HTERT RPE-1 (cell line): Measurements from ENCODE around the gene MZB1.
"Not testable (repeated sequence)": the region's sequence is repeated elsewhere in the genome, so short reads cannot be mapped to it uniquely, and the experiment has no call there.

Experiments
- in situ Hi-C: fragments of 300-500 bp; cut with MboI; formaldehyde crosslinking; loops from 4 replicates; pipeline ENCODE4 v1.14.3; 2020; ENCODE audit warnings: low sequenced_read_pairs

MZB1 gene

GRCh38 chr5:139378101-139378825 lies 11.4 kb downstream of the MZB1 start:
- in situ Hi-C loops: no loop called here

DNA sequence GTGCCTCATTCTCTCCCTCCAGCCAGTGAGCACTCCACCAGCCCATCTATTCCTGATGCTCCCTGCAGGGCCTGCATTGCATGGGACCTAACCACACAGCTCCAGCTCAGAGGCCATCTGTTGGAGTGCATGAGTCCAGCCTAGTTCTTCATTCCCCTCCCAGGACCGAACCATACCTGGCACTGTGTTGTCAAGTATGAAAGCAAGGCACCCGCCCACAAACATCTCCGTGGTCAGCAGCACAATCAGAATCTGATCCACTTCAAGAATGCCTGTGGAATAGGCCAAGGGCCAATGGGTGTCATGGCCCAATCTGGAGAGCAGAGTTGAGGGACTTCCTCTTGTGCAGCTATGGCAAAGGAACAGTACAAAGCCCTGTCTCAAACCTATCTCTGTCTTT lies 12.5 kb downstream of the MZB1 start:
- in situ Hi-C loops: no loop called here

DNA sequence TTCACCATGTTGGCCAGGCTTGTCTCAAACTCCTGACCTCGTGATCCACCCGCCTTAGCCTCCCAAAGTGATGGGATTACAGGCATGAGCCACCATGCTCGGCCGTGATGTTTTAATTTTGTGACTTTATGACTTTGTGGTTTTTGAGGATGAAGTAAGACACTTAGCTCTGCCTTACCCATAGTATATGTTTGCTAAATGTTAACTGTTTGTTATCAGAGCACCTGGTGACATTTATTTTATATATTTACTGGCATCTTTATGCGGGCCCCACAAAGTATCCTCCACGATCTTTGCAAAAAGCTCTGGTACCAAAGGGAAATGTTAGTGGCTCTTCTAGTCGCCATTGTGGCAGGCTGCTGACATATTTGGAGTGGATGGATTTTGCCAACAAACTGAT lies 13.3 kb downstream of the MZB1 start:
- in situ Hi-C loops: no loop called here

- in situ Hi-C loops: no loop called here
These were observed 14.8 kb downstream of the MZB1 start for GRCh38 chr5:139374909-139375308.

DNA sequence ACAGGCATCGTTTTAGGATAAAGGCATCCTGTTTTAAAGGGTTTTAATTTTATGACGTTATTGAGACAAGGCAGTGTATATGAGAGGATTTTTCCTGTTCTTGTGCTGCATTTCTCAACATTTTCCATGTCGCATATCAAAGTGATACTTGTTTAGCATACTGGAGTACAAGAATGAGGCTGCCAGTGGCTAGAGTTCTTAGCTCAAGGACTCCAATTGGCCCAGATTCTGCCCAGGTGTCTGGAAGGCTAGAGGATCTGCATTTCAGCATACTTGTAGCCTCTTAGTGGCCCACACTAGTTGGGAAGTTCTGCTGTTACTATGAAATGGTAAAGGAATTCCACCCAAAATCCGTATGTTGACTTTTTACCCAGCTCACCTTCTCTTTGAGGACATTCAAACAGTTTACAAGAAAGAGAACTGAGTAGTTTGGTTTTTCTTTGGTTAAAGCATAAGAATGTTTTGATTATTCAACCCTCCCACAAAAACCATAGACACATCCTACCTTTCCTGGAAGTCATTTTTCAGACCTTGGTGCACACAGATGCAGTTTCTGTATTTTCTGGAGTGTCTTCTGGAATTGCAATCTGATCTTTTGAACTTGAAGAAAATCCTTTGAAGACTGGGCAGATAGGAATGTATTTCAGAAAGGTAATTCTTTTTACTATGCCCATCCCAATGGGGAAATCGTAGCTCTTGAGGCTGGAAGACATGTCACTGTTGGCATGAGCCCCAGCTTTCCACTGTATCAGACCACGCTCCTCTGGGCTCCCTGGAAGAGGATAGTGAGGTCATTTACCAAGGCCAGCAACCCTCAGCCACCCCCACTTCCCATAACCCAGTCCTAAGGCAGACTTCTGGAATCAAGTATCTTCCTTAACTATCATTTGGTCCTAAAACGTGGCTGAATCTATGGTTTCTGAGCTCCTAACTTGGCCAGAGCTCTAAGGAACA lies 18.0 kb downstream of the MZB1 start:
- in situ Hi-C loops: no loop called here

GRCh38 chr5:139369181-139369580 lies 20.5 kb downstream of the MZB1 start:
- in situ Hi-C loops: no loop called here

DNA sequence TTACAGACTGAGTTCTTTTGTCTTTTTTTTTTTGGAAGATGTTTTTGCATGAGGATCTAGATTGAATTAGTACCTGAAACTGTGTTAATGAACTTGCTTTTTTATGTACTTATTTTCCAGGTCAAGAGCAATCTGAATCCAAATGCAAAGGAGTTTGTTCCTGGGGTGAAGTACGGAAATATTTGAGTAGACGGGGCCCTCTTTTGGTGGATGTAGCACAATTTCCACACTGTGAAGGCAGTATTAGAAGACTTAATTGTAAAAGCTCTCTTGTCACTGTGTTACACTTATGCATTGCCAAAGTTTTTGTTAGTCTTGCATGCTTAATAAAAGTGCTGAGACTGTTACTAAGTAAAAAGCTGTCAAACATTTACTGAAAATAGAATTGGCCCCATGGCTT lies 21.1 kb downstream of the MZB1 start:
- in situ Hi-C loops: no loop called here

DNA sequence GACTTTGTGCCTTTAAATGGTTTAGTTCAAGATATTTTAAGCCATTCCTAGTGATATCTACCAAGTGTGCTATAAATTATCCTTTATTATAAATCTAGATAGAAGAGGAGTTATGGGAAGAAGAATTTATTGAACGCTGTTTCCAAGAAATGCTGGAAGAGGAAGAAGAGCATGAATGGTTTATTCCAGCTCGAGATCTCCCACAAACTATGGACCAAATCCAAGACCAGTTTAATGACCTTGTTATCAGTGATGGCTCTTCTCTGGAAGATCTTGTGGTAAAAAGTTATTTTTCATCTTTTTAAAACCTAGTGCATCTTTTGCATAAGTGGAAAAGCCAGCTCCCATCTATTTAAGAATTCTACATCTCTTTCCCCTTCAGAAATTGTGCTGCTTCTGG lies 25.2 kb downstream of the MZB1 start:
- in situ Hi-C loops: no loop called here

- in situ Hi-C loops: no loop called here
These were observed 25.8 kb downstream of the MZB1 start for GRCh38 chr5:139363937-139364336.

DNA sequence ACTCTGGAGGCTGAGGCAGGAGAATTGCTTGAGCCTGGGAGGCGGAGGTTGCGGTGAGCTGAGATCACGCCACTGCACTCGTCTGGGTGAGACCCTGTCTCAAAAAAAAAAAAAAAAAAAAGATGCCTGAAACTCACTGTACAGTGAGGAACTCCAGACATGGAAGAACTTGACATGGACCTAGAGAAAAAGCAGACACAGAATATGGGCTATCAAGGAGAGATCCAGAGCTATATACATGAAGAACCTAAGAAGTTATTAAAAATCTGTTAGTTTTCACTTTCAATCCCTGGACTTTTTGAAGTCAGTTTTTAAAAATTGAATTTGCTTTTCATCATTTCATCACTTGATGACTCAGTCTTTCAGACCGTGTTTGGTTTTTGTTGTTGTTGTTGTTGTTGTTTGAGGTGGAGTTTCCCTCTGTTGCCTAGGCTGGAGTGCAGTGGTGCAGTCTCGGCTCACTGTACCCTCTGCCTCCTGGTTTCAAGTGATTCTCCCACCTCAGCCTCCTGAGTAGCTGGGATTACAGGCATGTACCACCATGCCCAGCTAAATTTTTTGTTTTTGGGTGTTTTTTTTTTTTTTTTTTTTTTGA lies 27.8 kb downstream of the MZB1 start:
- in situ Hi-C loops: no loop called here

DNA sequence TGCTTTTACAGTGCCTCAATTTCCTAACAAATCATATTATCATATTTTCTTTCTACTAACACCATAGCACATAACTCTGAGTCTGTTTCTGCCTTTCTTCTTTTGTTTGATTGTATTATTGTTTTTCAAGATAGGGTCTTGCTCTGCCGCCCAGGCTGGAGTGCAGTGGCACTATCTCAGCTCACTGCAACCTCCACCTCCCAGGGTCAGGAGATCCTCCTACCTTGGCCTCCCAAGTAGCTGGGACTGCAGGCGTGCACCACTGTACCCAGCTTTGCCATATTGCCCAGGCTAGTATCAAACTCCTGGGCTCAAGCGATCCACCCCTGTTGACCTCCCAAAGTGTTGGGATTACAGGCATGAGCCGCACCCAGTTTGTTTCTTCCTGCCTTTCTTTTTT lies 29.3 kb downstream of the MZB1 start:
- in situ Hi-C loops: no loop called here

GRCh38 chr5:139358064-139358463 lies 31.6 kb downstream of the MZB1 start:
- in situ Hi-C loops: no loop called here

DNA sequence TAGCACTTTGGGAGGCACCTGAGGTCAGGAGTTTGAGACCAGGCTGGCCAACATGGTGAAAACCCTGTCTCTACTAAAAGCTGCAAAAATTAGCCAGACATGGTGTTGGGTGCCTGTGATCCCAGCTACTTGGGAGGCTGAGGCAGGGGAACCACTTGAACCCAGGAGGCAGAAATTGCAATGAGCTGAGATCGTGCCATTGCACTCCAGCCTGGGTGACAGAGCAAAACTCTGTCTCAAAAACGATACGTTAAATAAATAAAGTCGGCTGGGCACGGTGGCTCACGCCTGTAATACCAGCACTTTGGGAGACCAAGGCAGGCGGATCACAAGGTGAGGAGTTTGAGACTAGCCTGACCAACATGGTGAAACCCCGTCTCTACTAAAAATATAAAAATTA lies 33.8 kb downstream of the MZB1 start:
- in situ Hi-C loops: not testable (repeated sequence)

- in situ Hi-C loops: no loop called here
These were observed 35.5 kb downstream of the MZB1 start for GRCh38 chr5:139354186-139354585.

GRCh38 chr5:139347863-139348262 lies 41.9 kb downstream of the MZB1 start:
- in situ Hi-C loops: not testable (repeated sequence)

DNA sequence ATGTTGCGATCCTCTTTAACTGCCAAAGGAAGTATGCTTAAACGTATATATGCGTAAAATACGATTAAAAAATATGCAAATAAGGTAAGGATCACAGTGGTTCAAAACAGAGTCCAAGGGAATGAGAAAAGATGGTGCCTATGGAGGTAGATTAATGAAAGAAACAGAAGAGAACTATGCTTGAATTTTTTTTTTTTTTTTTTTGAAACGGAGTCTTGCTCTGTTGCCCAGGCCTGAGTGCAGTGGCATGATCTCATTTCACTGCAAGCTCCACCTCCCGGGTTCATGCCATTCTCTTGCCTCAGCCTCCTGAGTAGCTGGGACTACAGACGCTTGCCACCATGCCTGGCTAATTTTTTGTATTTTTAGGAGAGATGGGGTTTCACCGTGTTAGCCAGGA lies 44.3 kb downstream of the MZB1 start:
- in situ Hi-C loops: not testable (repeated sequence)

DNA sequence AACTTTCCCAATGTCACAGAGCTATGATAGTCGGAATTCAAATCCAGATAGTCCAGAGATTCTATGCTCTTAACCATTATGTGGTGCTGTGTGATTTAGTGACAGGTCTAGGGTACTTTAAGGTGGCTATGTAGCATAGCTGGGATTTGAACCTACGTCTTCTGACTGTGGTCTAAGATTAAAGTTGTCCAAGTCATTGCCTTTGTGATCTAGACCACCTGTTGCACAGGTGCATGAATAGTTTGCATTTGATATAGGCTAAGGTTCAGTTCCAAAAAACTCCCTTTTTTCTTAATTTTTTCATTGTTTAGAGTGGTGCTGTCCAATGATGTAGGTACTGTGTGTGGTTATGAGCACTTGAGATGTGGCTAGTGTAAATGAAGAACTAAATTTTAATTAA lies 45.5 kb downstream of the MZB1 start:
- in situ Hi-C loops: no loop called here

DNA sequence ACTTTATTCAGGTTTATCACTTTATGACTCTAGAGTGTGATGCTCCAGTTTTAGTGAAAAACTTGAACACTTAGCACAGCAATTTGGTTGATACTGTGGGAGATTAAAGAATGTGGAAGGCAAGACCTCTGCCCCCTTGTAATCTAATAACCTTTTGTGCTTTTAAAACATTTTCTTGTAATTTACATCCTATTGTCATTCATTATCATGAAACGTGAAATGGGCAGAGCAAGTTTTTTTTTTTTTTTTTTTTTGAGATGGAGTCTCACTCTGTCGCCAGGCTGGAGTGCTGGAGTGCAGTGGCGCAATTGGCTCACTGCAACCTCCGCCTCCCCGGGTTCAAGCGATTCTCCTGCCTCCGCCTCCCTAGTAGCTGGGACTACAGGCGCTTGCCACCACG lies 46.2 kb downstream of the MZB1 start:
- in situ Hi-C loops: no loop called here

GRCh38 chr5:139342423-139342723 lies 47.3 kb downstream of the MZB1 start:
- in situ Hi-C loops: no loop called here

- in situ Hi-C loops: no loop called here
These were observed 47.9 kb downstream of the MZB1 start, which contains the start of gene PAIP2 for GRCh38 chr5:139341689-139342422. Gene PAIP2 (plus strand): TSS chr5:139341854. CDS start chr5:139363785, 21,931 bp downstream.

- in situ Hi-C loops: no loop called here
These were observed 48.5 kb downstream of the MZB1 start for GRCh38 chr5:139341187-139341688.
